OCI-M2 (cell line): ENCODE measurements around the gene PDGFB.

Source experiments
- DNase-seq: peaks from one replicate; lab custom pipeline; 2025; ENCODE audit not compliant: unreplicated experiment; lab: John Stamatoyannopoulos, UW

The PDGFB gene

GRCh38 chr22:39244496-39245129, at the start of gene PDGFB:
Gene PDGFB, minus strand, starts transcription at chr22:39244982. Its CDS starts 1,019 bp downstream, at chr22:39243963.
- no peak for DNase-seq

GRCh38 chr22:39293766-39294368, 49.1 kb upstream of the PDGFB start:
- no peak for DNase-seq

DNA sequence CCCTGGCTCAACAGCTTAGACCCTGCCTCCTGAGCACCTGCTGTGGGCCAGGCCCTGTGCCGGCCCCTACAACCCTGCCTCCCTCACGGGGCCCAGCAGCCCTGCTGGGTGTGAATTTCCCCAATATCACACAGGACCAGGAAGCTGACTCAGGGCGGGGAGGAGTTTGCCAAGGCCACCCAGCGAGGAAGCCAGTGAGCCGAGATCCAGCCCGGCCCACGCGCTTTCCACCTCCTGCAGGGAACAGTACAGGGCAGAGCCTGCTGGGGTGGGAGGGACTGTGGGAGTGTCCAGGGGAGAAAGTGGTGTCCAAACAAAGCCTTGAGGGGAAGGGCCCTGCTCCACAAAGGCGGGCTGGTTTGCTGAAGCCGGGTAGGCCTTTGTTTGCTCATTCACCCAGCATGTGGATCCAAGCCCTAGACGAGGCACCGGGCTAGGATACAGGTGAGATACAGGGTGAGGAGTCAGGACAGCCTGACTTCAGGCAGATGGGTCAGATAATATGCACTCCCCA, 47.8 kb upstream of the PDGFB start:
- no peak for DNase-seq

GRCh38 chr22:39292031-39292462, 47.3 kb upstream of the PDGFB start:
- DNase-seq: no peak

- no peak for DNase-seq
Measured at GRCh38 chr22:39291523-39291922, 46.7 kb upstream of the PDGFB start.

DNA sequence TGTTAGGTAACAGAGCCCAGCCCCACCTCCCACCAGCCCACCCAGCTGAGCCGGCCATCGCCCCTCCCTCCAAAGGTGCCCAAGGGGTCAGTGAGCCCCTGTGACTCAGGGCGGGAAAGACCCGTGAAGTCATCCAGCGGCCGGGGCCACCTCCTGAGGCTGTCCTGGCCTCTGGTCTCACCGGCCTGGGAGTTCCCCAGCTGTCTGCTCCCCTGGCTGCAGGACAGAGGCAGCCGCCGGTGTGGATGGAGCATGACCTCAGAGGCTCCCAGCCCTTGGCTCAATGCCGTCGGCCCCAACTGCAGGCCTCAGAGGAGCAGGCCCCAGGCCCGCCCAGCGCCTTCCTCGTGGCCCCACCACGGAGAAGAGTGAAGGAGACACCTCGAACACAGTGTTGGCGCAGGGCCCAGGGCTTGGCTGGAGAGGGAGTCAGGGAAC, 46.0 kb upstream of the PDGFB start:
- DNase-seq: no peak

DNA sequence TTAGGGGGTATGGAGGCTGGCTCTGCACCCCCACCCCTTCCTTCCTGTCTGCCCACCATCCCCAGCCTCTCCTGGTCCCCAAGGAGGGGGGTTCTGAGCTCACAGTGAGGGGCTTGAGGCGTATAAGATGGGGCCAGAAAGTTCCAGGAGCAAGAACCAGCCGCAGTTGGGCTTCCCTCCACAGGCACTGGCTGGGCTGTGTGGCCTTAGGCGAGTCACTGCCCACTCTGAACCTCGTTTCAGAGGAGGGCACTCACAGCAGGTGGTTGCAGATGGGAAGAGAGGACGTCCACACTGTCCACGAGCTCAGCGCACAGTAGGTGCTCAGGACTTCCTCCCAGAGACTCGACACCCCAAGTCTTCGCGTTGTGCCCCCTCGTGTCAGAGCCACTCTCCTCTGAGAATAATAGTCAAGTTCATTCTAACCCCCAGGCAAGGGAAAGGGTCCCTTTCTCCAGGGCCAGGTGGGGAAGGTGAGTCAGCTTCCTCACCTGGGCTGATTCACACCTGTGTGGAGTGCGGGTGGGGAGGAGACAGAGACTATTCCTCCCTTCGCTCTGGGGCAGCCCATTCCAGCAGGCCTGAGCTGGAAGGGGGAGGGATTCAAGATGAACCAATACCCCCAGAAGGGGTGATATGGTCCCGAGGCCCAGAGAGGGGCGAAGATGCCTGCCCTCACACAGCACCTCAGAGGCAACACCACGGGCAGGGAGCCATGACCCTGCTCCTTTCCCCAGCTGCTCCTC, 45.4 kb upstream of the PDGFB start:
- DNase-seq: no peak

DNA sequence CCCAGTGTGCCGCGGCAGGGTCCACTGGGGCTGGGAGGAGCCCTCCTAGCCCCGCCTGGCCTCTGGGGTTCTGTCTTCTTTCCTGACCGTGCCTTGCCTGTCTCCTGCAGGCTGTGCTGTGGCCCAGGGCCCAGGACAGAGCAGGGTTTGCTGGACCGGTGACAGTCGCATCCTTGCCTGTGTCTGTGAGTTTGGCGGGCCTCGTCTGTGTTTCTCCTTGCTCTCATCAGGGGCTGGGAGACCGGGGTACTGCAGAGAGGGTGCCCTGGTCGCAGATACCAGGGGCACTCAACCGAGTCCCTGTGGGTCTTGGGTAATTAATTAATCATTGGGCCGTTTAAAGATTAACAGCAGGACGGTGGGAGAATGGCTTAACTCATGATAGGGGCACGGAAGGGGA, 44.8 kb upstream of the PDGFB start:
- no peak for DNase-seq

DNA sequence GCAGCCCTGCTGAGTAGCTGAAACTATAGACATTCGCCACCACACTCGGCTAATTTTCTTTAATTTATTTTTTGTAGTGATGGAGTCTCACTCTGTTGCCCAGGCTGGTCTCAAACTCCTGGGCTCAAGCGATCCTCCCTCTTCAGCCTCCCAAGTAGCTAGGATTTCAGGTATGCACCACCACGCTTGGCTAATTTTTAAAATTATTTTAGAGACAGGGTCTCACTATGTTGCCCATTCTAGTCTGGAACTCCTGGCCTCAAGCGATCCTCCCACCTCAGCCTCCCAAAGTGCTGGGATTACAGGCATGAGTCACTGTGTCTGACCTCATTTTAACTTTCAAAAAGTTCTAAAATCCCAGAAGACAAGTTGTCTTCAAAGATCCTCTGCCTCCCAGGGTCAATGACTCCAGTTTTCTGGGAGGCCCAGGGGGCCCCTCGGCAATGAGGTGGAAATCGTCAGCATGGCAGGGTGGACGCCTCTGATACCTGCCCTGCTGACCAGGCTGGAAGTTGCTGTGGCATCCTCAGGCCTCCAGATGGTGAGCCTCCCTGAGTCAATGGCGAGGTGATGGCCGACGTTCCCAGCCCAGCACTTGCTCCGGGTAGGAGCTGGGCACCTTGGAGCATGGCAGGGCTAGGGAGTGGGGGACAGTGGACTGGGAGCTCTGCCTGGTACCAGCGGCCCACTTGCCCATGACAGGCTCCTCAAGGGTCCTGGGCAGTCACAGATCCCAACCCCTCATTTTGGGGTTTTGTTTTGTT, 43.5 kb upstream of the PDGFB start:
- no peak for DNase-seq

DNA sequence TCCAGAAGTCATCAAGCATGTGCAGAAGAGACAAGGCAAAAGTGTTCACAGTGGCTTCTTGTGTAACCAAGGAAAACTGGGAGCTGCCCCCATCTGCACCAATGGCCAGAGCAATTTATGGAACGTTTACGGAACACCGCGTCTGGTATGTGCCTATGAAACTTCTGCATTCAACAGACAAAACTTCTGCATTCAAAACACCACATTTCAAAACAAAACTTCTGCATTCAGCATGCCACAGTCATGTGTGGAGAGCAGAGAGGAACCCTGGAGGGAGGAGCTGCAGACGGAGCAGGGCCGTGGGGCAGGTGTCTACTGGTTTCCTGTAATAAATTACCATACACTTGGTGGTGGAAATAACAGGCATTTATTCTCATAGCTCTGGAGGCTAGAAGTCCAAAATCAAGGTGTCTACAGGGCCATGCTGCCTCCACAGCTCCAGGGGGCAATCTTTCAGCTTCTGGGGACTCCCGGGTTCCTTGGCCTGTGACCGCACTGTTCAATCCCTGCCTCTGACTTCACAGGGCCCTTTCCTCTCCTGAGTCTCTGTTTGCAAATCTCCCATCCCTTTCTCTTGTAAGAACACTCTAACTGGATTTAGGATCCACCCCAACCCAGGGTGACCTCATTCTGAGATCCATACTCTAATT, 42.4 kb upstream of the PDGFB start:
- no peak for DNase-seq

DNA sequence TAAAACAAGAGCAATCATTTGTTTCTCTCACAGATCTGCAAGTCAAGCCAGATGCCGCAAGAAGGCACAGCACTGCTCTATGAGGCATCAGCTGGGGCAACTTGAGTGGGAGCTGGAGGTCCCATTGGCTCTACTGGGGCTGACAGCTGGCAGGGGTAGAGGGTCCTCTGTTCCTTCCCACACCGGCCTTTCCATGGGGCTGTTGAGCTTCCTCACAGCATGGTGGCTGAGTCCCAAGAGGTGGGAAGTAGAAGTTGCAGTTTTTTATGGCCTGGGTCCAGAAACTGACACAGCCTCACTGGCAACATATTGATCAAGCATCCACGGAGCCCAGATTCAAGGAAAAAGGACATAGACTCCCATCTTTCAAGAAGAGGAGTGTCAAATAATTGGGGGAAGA, 40.2 kb upstream of the PDGFB start:
- DNase-seq: no peak

GRCh38 chr22:39284142-39284980, 39.6 kb upstream of the PDGFB start:
- DNase-seq: no peak

DNA sequence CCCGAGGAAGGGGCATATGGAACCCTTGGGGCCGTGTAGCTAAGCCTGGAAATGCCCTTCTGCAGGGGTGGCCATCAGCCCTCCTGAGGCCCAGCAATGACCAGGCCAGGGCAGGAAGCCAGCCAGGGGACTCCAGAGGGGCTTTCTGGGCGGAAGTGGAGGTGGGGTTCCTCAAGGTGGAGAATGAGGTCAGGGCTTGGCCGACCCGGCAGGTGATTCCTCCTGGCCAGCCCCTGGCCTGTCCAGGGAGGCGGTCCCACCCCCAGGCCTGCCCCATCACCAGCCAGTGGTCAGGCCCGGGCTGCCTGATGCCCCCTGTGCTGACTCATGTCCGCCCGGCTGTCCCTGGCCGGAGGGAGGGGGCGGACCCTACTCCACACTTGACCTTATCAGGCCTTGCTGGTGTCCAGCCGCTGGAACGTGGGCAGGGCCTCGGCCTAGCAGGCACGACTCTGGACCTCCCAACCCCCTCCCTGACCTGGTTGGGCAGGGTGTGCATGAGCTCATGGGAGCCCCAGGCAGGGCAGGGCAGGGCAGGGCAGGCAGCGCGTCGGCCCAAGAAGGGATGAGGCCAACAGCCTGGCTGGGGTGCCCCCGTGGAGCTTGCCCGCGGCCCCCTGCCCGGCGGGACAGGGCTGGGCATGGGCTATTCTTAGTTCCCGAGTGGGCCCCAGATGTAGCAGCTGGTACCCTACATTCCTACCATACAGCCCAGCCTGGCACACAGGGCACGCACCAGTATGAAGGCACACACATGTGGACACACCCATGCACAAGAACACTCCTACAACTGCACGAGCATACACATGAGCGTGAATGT, 38.8 kb upstream of the PDGFB start:
- DNase-seq: no peak

DNA sequence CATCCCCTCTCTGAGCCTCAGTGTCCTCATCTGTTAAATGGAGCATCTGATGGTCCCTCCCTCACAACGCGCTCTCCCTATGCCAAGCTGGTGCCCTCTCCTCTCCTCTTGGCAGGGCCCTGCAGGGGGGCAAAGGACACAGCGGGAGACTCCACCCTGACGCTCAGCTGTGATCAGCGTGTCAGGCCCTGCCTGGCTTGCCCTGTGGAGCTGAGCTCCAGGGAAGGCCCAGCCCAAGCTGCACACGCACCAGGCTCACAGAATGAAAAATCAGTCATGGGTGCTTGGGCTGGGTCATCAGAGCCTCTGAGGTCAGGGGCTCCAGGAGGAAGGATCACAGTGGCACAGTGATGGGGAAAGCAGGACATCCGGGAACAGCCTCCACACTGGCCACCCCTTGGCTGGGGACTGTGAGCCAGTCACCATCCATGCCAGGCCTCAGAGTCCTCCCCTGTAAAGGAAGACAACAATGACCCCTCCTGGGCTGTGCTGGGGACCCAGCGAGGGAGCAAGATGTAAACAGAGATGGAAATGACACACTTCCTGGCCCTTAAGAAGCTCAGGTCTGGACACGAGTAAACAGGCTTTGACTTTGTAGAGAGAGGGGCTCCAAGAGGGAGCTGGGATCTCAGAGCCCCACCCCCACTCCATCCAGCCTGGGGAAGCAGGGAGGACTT, 38.0 kb upstream of the PDGFB start:
- DNase-seq: no peak

- DNase-seq: no peak
Measured at GRCh38 chr22:39281126-39281525, 36.3 kb upstream of the PDGFB start.

GRCh38 chr22:39280250-39280649, 35.5 kb upstream of the PDGFB start:
- no peak for DNase-seq

GRCh38 chr22:39279170-39279850, 34.5 kb upstream of the PDGFB start:
- DNase-seq: no peak

DNA sequence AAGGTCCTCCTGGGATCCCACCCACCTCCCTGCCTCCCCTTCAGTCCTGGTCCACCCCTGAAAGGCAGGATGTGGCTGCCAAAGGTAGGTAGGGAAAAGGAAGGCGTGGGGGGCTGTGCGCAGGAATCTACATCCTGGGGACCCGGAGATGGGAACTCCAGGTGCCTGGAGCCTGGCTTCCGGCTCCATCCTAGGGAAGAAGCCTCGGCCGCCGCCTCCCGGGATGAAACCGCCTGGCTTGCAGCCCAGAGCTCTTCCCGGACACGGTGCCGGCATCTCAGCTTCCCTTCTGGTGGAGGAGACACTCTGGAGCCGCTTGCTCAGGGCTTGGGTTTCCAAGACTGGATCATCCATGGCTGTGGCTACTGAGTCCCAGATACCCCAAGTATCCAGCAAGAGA, 33.3 kb upstream of the PDGFB start:
- no peak for DNase-seq
